Measurements from ENCODE around the gene SCRN1.

The SCRN1 gene

GRCh38 chr7:29873644-29874294, 115.8 kb downstream of the SCRN1 start:
- H3K9me3 ChIP-seq (ENCODE audit: control insufficient read depth in 1 of 2, low read length in 2 of 2): no peaks in the 10 kb centered on the region
- H3K4me1 ChIP-seq (ENCODE audit: control insufficient read depth in 1 of 2, insufficient read depth in 2 of 2, low read length in 2 of 2): no peaks in the 10 kb centered on the region
- no peak overlapping the region for H3K27ac ChIP-seq (ENCODE audit: low read length)
- H3K4me3 ChIP-seq (ENCODE audit: low read depth in 1 of 2, low read length in 2 of 2): no peak overlapping the region
- no peaks in the 10 kb centered on the region for H3K27me3 ChIP-seq (ENCODE audit: low read depth, low read length)
- H3K36me3 ChIP-seq (ENCODE audit: control insufficient read depth in 1 of 2, insufficient read depth in 2 of 2, low read length in 2 of 2): no peaks in the 10 kb centered on the region

GRCh38 chr7:29871787-29872398, 117.7 kb downstream of the SCRN1 start:
- Histone ChIP-seq H3K36me3 (ENCODE audit: control insufficient read depth in 1 of 2, insufficient read depth in 2 of 2, low read length in 2 of 2) (no peaks in the 10 kb centered on the region), H3K4me3 (ENCODE audit: low read depth in 1 of 2, low read length in 2 of 2) (no peak overlapping the region), H3K27ac (ENCODE audit: low read length) (no peak overlapping the region), H3K9me3 (ENCODE audit: control insufficient read depth in 1 of 2, low read length in 2 of 2) (no peaks in the 10 kb centered on the region), H3K4me1 (ENCODE audit: control insufficient read depth in 1 of 2, insufficient read depth in 2 of 2, low read length in 2 of 2) (peaks cover 0 to 2% of the 10 kb centered on the region in 2 donors), H3K27me3 (ENCODE audit: low read depth, low read length) (no peaks in the 10 kb centered on the region)
